COLO668 (cell line): ENCODE data around the gene S100A7.

Source experiments
- DNase-seq: peaks from one replicate; lab custom pipeline; 2025; ENCODE audit not compliant: unreplicated experiment; lab: John Stamatoyannopoulos, UW

The S100A7 gene

GRCh38 chr1:153460551-153460950, at the start of gene S100A7:
S100A7 (minus strand) TSS chr1:153460651; CDS start chr1:153459013, 1,638 bp downstream.
- DNase-seq = no peak

- DNase-seq = peak; percentile 69
These were observed 49.4 kb upstream of the S100A7 start for GRCh38 chr1:153509729-153510354.

- no peak for DNase-seq
These were observed 48.6 kb upstream of the S100A7 start for GRCh38 chr1:153509036-153509435.

GRCh38 chr1:153507926-153508583, 47.6 kb upstream of the S100A7 start:
- DNase-seq = no peak

GRCh38 chr1:153506831-153507413, 46.5 kb upstream of the S100A7 start:
- DNase-seq = no peak

GRCh38 chr1:153506386-153506785, 45.9 kb upstream of the S100A7 start:
- DNase-seq = no peak

GRCh38 chr1:153505576-153505975, 45.1 kb upstream of the S100A7 start:
- DNase-seq = no peak

GRCh38 chr1:153503766-153504165, 43.3 kb upstream of the S100A7 start:
- DNase-seq = no peak

- no peak for DNase-seq
These were observed 38.3 kb upstream of the S100A7 start for GRCh38 chr1:153498746-153499145.

- no peak for DNase-seq
These were observed 35.1 kb upstream of the S100A7 start for GRCh38 chr1:153495536-153495935.

- DNase-seq = peak; percentile 81
These were observed 34.6 kb upstream of the S100A7 start for GRCh38 chr1:153494976-153495535.

GRCh38 chr1:153493343-153493960, 33.0 kb upstream of the S100A7 start:
- no peak for DNase-seq

- DNase-seq = peak; percentile 11
These were observed 30.0 kb upstream of the S100A7 start for GRCh38 chr1:153490272-153491051.

GRCh38 chr1:153488731-153489130, 28.3 kb upstream of the S100A7 start:
- no peak for DNase-seq

GRCh38 chr1:153487707-153488106, 27.3 kb upstream of the S100A7 start:
- DNase-seq = no peak

- peak; percentile 42 for DNase-seq
These were observed 25.4 kb upstream of the S100A7 start for GRCh38 chr1:153485863-153486262.

- peak; percentile 90 for DNase-seq
These were observed 23.3 kb upstream of the S100A7 start for GRCh38 chr1:153483776-153484175.

GRCh38 chr1:153481124-153481523, 20.7 kb upstream of the S100A7 start:
- no peak for DNase-seq

- DNase-seq = no peak
These were observed 18.5 kb upstream of the S100A7 start for GRCh38 chr1:153478692-153479618.
